H9 (cell line): Measurements from ENCODE around the gene CAMTA2. TPM values are rescaled to one million over a fixed set of nuclear protein-coding genes. Genes with fewer than 3 reads are reported as not detected.

Source experiments
- DNase-seq: peaks from one replicate; pipeline ENCODE4 v3.0.0-alpha.2; 2017
- H2AFZ ChIP-seq: one replicate; pipeline ENCODE4 v1.6.1; 2013; ENCODE audit warnings: mild to moderate bottlenecking, low read length, control low read depth, moderate library complexity
- H2AK5ac ChIP-seq: 2 replicates; pipeline ENCODE4 v1.6.1; 2013; ENCODE audit warnings: low read length, control low read depth, mixed read lengths; ENCODE audit not compliant: insufficient read length
- H2BK120ac ChIP-seq: one replicate; pipeline ENCODE4 v1.6.1; 2013; ENCODE audit warnings: low read depth, mild to moderate bottlenecking, low read length, control low read depth, inconsistent platforms; ENCODE audit not compliant: poor library complexity, severe bottlenecking
- H2BK12ac ChIP-seq: 2 replicates; pipeline ENCODE4 v1.6.1; 2013; ENCODE audit warnings: low read length, control low read depth, mixed read lengths, low read depth; ENCODE audit not compliant: insufficient read length
- H2BK15ac ChIP-seq: 2 replicates; pipeline ENCODE4 v1.6.1; 2013; ENCODE audit warnings: low read depth, low read length, control low read depth
- H2BK20ac ChIP-seq: one replicate; pipeline ENCODE4 v1.6.1; 2013; ENCODE audit warnings: low read depth, mild to moderate bottlenecking, low read length, control low read depth, inconsistent platforms; ENCODE audit not compliant: poor library complexity, severe bottlenecking
- H2BK5ac ChIP-seq: 2 replicates; pipeline ENCODE4 v1.6.1; 2013; ENCODE audit warnings: low read length, control low read depth, mixed read lengths; ENCODE audit not compliant: insufficient read length
- H3K14ac ChIP-seq: 2 replicates; pipeline ENCODE4 v1.6.1; 2013; ENCODE audit warnings: low read length, control low read depth; ENCODE audit not compliant: insufficient read depth
- H3K18ac ChIP-seq: 2 replicates; pipeline ENCODE4 v1.6.1; 2013; ENCODE audit warnings: low read depth, mild to moderate bottlenecking, mixed read lengths, low read length, control low read depth; ENCODE audit not compliant: insufficient read length
- H3K23ac ChIP-seq: 2 replicates; pipeline ENCODE4 v1.6.1; 2013; ENCODE audit warnings: low read length, control low read depth, mixed read lengths, low read depth; ENCODE audit not compliant: insufficient read length
- H3K23me2 ChIP-seq: 2 replicates; pipeline ENCODE4 v1.6.1; 2013; ENCODE audit warnings: low read depth, mild to moderate bottlenecking, mixed read lengths, low read length, control low read depth; ENCODE audit not compliant: insufficient read length, poor library complexity, severe bottlenecking
- H3K27ac ChIP-seq: 2 replicates; pipeline ENCODE4 v1.5.1; 2013; ENCODE audit warnings: low read length, control low read depth, mixed read lengths, low read depth; ENCODE audit not compliant: insufficient read length
- H3K27me3 ChIP-seq: 2 replicates; pipeline ENCODE4 v1.6.1; 2013; ENCODE audit warnings: low read length, control low read depth, inconsistent platforms; ENCODE audit not compliant: insufficient read depth
- H3K4ac ChIP-seq: 2 replicates; pipeline ENCODE4 v1.6.1; 2013; ENCODE audit warnings: low read depth, mild to moderate bottlenecking, control low read depth, inconsistent platforms, low read length, moderate library complexity
- H3K4me1 ChIP-seq: 2 replicates; pipeline ENCODE4 v1.6.1; 2013; ENCODE audit warnings: low read length, control low read depth, inconsistent platforms; ENCODE audit not compliant: insufficient read depth
- H3K4me2 ChIP-seq: 2 replicates; pipeline ENCODE4 v1.6.1; 2013; ENCODE audit warnings: low read length, control low read depth, mixed read lengths; ENCODE audit not compliant: insufficient read length, insufficient read depth
- H3K56ac ChIP-seq: 2 replicates; pipeline ENCODE4 v1.6.1; 2013; ENCODE audit warnings: low read depth, mild to moderate bottlenecking, mixed read lengths, low read length, control low read depth; ENCODE audit not compliant: insufficient read length
- H3K79me1 ChIP-seq: 2 replicates; pipeline ENCODE4 v1.6.1; 2013; ENCODE audit warnings: low read depth, mild to moderate bottlenecking, moderate library complexity, low read length, control low read depth, inconsistent platforms; ENCODE audit not compliant: insufficient read depth, poor library complexity, severe bottlenecking
- H3K79me2 ChIP-seq: 2 replicates; pipeline ENCODE4 v1.6.1; 2013; ENCODE audit warnings: low read length, control low read depth, inconsistent platforms; ENCODE audit not compliant: insufficient read depth
- H3K9ac ChIP-seq: 2 replicates; pipeline ENCODE4 v1.6.1; 2013; ENCODE audit warnings: low read length, control low read depth, mixed read lengths; ENCODE audit not compliant: insufficient read length; ENCODE audit errors: extremely low read depth
- H3K9me3 ChIP-seq: one replicate; pipeline ENCODE4 v1.6.1; 2013; ENCODE audit warnings: low read depth, low read length, inconsistent platforms; ENCODE audit not compliant: control insufficient read depth
- H3T11ph ChIP-seq: one replicate; pipeline ENCODE4 v1.6.1; 2013; ENCODE audit warnings: mild to moderate bottlenecking, low read length, control low read depth, inconsistent platforms
- H4K20me1 ChIP-seq: one replicate; pipeline ENCODE4 v1.6.1; 2013; ENCODE audit not compliant: control insufficient read depth, insufficient read length, insufficient read depth
- H4K5ac ChIP-seq: 2 replicates; pipeline ENCODE4 v1.6.1; 2013; ENCODE audit warnings: low read depth, mild to moderate bottlenecking, mixed read lengths, low read length, control low read depth; ENCODE audit not compliant: insufficient read length
- H4K8ac ChIP-seq: replicated peaks from 2 replicates; pipeline ENCODE4 v1.6.1; 2013; ENCODE audit warnings: low read length, control low read depth, mixed read lengths, low read depth; ENCODE audit not compliant: insufficient read length
- H4K91ac ChIP-seq: 2 replicates; pipeline ENCODE4 v1.6.1; 2013; ENCODE audit warnings: low read depth, mild to moderate bottlenecking, moderate library complexity, mixed read lengths, low read length, control low read depth; ENCODE audit not compliant: insufficient read length
- H3K27ac Mint-ChIP-seq, 3 experiments: 2 replicates in 2 of 3; 3 replicates in 1 of 3; pipeline ENCODE4 v1.8.0; 2020 to 2021; ENCODE audit warnings: mixed read lengths in 3 of 3, mild to moderate bottlenecking in 1 of 3, moderate library complexity in 1 of 3
- H3K27me3 Mint-ChIP-seq: 2 replicates; pipeline ENCODE4 v1.8.0; 2021; ENCODE audit warnings: low read depth, mild to moderate bottlenecking, moderate library complexity, mixed read lengths
- H3K36me3 Mint-ChIP-seq, 3 experiments: 2 replicates in 2 of 3; 3 replicates in 1 of 3; pipeline ENCODE4 v1.8.0; 2020 to 2021; ENCODE audit warnings: low read depth in 3 of 3, mixed read lengths in 3 of 3; ENCODE audit not compliant: insufficient read depth in 1 of 3
- H3K4me1 Mint-ChIP-seq, 2 experiments: 2 replicates each; pipeline ENCODE4 v1.8.0; 2020; ENCODE audit warnings: mixed read lengths in 2 of 2
- H3K4me3 Mint-ChIP-seq, 2 experiments: 2 replicates in 1 of 2; 3 replicates in 1 of 2; pipeline ENCODE4 v1.8.0; 2020 to 2021; ENCODE audit warnings: mild to moderate bottlenecking in 2 of 2, mixed read lengths in 2 of 2, moderate library complexity in 1 of 2
- H3K9me3 Mint-ChIP-seq, 2 experiments: 2 replicates in 1 of 2; 3 replicates in 1 of 2; pipeline ENCODE4 v1.8.0; 2020; ENCODE audit warnings: mild to moderate bottlenecking in 2 of 2, mixed read lengths in 2 of 2, moderate library complexity in 1 of 2
- CTCF ChIP-seq: fragments of 200-600 bp; sonication (generic); conservative IDR thresholded peaks from 3 replicates; pipeline ENCODE4 v1.8.0; 2021; ENCODE audit warnings: antibody characterized with exemption, mild to moderate bottlenecking
- WGBS: extraction: QIAGEN DNeasy Blood & Tissue Kit; methylation state at CpG from one replicate; pipeline ENCODE4 v1.1.7; 2013; ENCODE audit warnings: missing lambda C conversion rate, low lambda C conversion rate, mixed read lengths; ENCODE audit not compliant: insufficient read length; ENCODE audit errors: extremely low coverage; 5-methylcytosine and 5-hydroxymethylcytosine counted together
- total RNA-seq: library from RNA; stranded (reverse); gene quantifications from 2 replicates; pipeline ENCODE4 v1.2.1, GENCODE V29; 2021

The CAMTA2 gene
- total RNA-seq, 1 experiment from 2014 or later = 15.6 TPM

GRCh38 chr17:4931963-4932362 is 55.5 kb downstream of the CAMTA2 start, which contains the start of gene GP1BA:
TSS of gene GP1BA (plus strand) at chr17:4932277. CDS start at chr17:4932605, 328 bp downstream.
- Mint-ChIP-seq H3K4me3 (no peak within 1 kb of the TSS), H3K36me3 (peaks cover 5 to 37% (median 15%) of the 10 kb centered on the region in 3 experiments), H3K9me3 (no peaks in the 10 kb centered on the region), H3K27me3 (no peaks in the 10 kb centered on the region; the same call in 1 of the 2 replicates), H3K4me1 (peaks cover 16 to 19% of the 10 kb centered on the region in 2 experiments), H3K27ac (peak within 1 kb of the TSS in 1 of 3 experiments; percentile 87; a peak in 2 of 7 replicates)
- H2AK5ac ChIP-seq = no peak within 1 kb of the TSS
- no peak within 1 kb of the TSS for H2AFZ ChIP-seq
- WGBS = no CpG with 5 or more reads among the region's 14 CpGs
- no peaks in the 10 kb centered on the region for H3K27me3 ChIP-seq
- H3K79me1 ChIP-seq = no peaks in the 10 kb centered on the region
- H2BK20ac ChIP-seq = no peak within 1 kb of the TSS
- H3K23ac ChIP-seq = no peak within 1 kb of the TSS
- H3K23me2 ChIP-seq = no peaks in the 10 kb centered on the region
- H4K20me1 ChIP-seq = peaks cover 3% of the 10 kb centered on the region
- DNase-seq = no peak
- H3K4me2 ChIP-seq = no peak within 1 kb of the TSS
- H3K27ac ChIP-seq = no peak within 1 kb of the TSS
- no peak within 1 kb of the TSS for H2BK120ac ChIP-seq
- H3K56ac ChIP-seq = no peak within 1 kb of the TSS
- H3K18ac ChIP-seq = no peak within 1 kb of the TSS
- no peak within 1 kb of the TSS for H2BK12ac ChIP-seq
- H4K5ac ChIP-seq = no peak within 1 kb of the TSS
- no peaks in the 10 kb centered on the region for H3K79me2 ChIP-seq
- no peak within 1 kb of the TSS for H2BK5ac ChIP-seq
- H3K9ac ChIP-seq = no peak within 1 kb of the TSS
- H3K14ac ChIP-seq = 0 out of 2 replicates have a peak within 1 kb of the TSS, but pooled peaks have one; percentile 35
- no peak within 1 kb of the TSS for H4K91ac ChIP-seq
- no peak within 1 kb of the TSS for H3K4ac ChIP-seq
- no peak for TF ChIP-seq CTCF
- H3T11ph ChIP-seq = no peak within 1 kb of the TSS
- H3K9me3 ChIP-seq = no peaks in the 10 kb centered on the region
- no peak within 1 kb of the TSS for H2BK15ac ChIP-seq
- no peak within 1 kb of the TSS for H4K8ac ChIP-seq
- no peaks in the 10 kb centered on the region for H3K4me1 ChIP-seq
